UCSD-AML1 (cell line): ENCODE measurements around the gene TMEM201.

ENCODE experiments used
- DNase-seq: peaks from one replicate; lab custom pipeline; 2025; ENCODE audit not compliant: unreplicated experiment; lab: John Stamatoyannopoulos, UW

The TMEM201 gene

GRCh38 chr1:9576903-9577302 is 11.8 kb upstream of the TMEM201 start:
- no peak for DNase-seq

GRCh38 chr1:9577423-9577822 is 11.3 kb upstream of the TMEM201 start:
- DNase-seq: no peak

GRCh38 chr1:9580942-9581341 is 7.8 kb upstream of the TMEM201 start:
- DNase-seq: no peak

- DNase-seq: no peak
Measured at GRCh38 chr1:9586147-9586766, 2.5 kb upstream of the TMEM201 start.

GRCh38 chr1:9589144-9589718 is 520 bp downstream of the TMEM201 start:
- peak; percentile 58 for DNase-seq

GRCh38 chr1:9589719-9590157 is 1.0 kb downstream of the TMEM201 start:
- DNase-seq: peak; percentile 55

- DNase-seq: no peak
Measured at GRCh38 chr1:9590201-9590600, 1.5 kb downstream of the TMEM201 start.

- no peak for DNase-seq
Measured at GRCh38 chr1:9590945-9591668, 2.4 kb downstream of the TMEM201 start.

GRCh38 chr1:9591669-9592509 is 3.2 kb downstream of the TMEM201 start:
- DNase-seq: no peak

- no peak for DNase-seq
Measured at GRCh38 chr1:9592510-9593075, 3.9 kb downstream of the TMEM201 start.

- DNase-seq: no peak
Measured at GRCh38 chr1:9593147-9593491, 4.4 kb downstream of the TMEM201 start.

- DNase-seq: peak; percentile 88
Measured at GRCh38 chr1:9593492-9594465, 5.1 kb downstream of the TMEM201 start.

- DNase-seq: no peak
Measured at GRCh38 chr1:9594471-9595155, 5.9 kb downstream of the TMEM201 start.

GRCh38 chr1:9595156-9595967 is 6.7 kb downstream of the TMEM201 start:
- no peak for DNase-seq

- no peak for DNase-seq
Measured at GRCh38 chr1:9595968-9596340, 7.2 kb downstream of the TMEM201 start.

GRCh38 chr1:9596415-9597123 is 7.9 kb downstream of the TMEM201 start:
- DNase-seq: no peak

GRCh38 chr1:9597361-9598315 is 8.9 kb downstream of the TMEM201 start:
- no peak for DNase-seq
